Hepatocyte (in vitro differentiated cells): ENCODE data around the gene KRTAP4-9.

Source experiments
- CTCF ChIP-seq: fragments of 200-600 bp; sonication (generic); IDR thresholded peaks from 2 replicates; pipeline ENCODE4 v1.5.1; 2016; ENCODE audit warnings: antibody characterized with exemption, mild to moderate bottlenecking; ENCODE audit not compliant: poor library complexity
- EZH2 ChIP-seq: fragments of 200-600 bp; sonication (generic); IDR thresholded peaks from 2 replicates; pipeline ENCODE4 v1.6.1; 2016; ENCODE audit warnings: antibody characterized with exemption, mild to moderate bottlenecking, borderline replicate concordance

- TF ChIP-seq CTCF (no peak), EZH2 (no peak)
These were observed 2.8 kb downstream of the KRTAP4-9 start for GRCh38 chr17:41107941-41108450.
